ENCODE measurements around the gene IRF6.

The IRF6 gene

GRCh38 chr1:209819058-209819457 is 13.1 kb upstream of the IRF6 start:
- no peak for ATAC-seq
- TF ChIP-seq ZFP3 (CRISPR knock-in tag; IDR thresholded peaks at IDR 0.05) = no peak
- TF ChIP-seq OSR1 (CRISPR knock-in tag; IDR thresholded peaks at IDR 0.05) = no peak
- TF ChIP-seq TSHZ2 (CRISPR knock-in tag; IDR thresholded peaks at IDR 0.05) = no peak
- TF ChIP-seq ARNTL (CRISPR knock-in tag; IDR thresholded peaks at IDR 0.05; ENCODE audit: borderline replicate concordance, low read depth) = no peak
- no peak for TF ChIP-seq POU6F1 (CRISPR knock-in tag; IDR thresholded peaks at IDR 0.05; ENCODE audit: borderline replicate concordance, low read depth)
- no peak for TF ChIP-seq ZFP30 (CRISPR knock-in tag; IDR thresholded peaks at IDR 0.05)
- TF ChIP-seq RARB (CRISPR knock-in tag; IDR thresholded peaks at IDR 0.05) = no peak

GRCh38 chr1:209817691-209818090 is 11.7 kb upstream of the IRF6 start:
- no peak for TF ChIP-seq PATZ1 (CRISPR knock-in tag; IDR thresholded peaks at IDR 0.05; ENCODE audit: borderline replicate concordance)
- TF ChIP-seq ISL1 (CRISPR knock-in tag; IDR thresholded peaks at IDR 0.05) = no peak
- no peak for TF ChIP-seq POU6F1 (CRISPR knock-in tag; IDR thresholded peaks at IDR 0.05; ENCODE audit: borderline replicate concordance, low read depth)
- TF ChIP-seq ARNTL (CRISPR knock-in tag; IDR thresholded peaks at IDR 0.05; ENCODE audit: borderline replicate concordance, low read depth) = no peak
- no peak for TF ChIP-seq ZC3H10 (CRISPR knock-in tag; IDR thresholded peaks at IDR 0.05)
- TF ChIP-seq TCF4 (CRISPR knock-in tag; IDR thresholded peaks at IDR 0.05; ENCODE audit: borderline replicate concordance) = no peak
- TF ChIP-seq OSR1 (CRISPR knock-in tag; IDR thresholded peaks at IDR 0.05) = no peak
- no peak for TF ChIP-seq SNAI2 (CRISPR knock-in tag; IDR thresholded peaks at IDR 0.05)
- TF ChIP-seq GLIS3 (CRISPR knock-in tag; IDR thresholded peaks at IDR 0.05) = no peak
- TF ChIP-seq TSHZ2 (CRISPR knock-in tag; IDR thresholded peaks at IDR 0.05) = no peak
- no peak for TF ChIP-seq ZNF8 (CRISPR knock-in tag; IDR thresholded peaks at IDR 0.05)
- no peak for ATAC-seq

GRCh38 chr1:209816923-209817322 is 11.0 kb upstream of the IRF6 start:
- no peak for ATAC-seq
- no peak for TF ChIP-seq TOX (CRISPR knock-in tag; IDR thresholded peaks at IDR 0.05; ENCODE audit: borderline replicate concordance)
- TF ChIP-seq PPARA (CRISPR knock-in tag; IDR thresholded peaks at IDR 0.05; ENCODE audit: borderline replicate concordance) = no peak
- TF ChIP-seq ZFP3 (CRISPR knock-in tag; IDR thresholded peaks at IDR 0.05) = no peak
- no peak for TF ChIP-seq ZNF565 (CRISPR knock-in tag; conservative IDR thresholded peaks at IDR 0.05; ENCODE audit: low read depth)
- no peak for TF ChIP-seq CREB5 (CRISPR knock-in tag; IDR thresholded peaks at IDR 0.05; ENCODE audit: low read depth)
- TF ChIP-seq GLIS3 (CRISPR knock-in tag; IDR thresholded peaks at IDR 0.05) = no peak
- no peak for TF ChIP-seq ZNF70 (CRISPR knock-in tag; IDR thresholded peaks at IDR 0.05)
- no peak for TF ChIP-seq ZFP30 (CRISPR knock-in tag; IDR thresholded peaks at IDR 0.05)
- TF ChIP-seq ARNTL (CRISPR knock-in tag; IDR thresholded peaks at IDR 0.05; ENCODE audit: borderline replicate concordance, low read depth) = no peak
- no peak for TF ChIP-seq PATZ1 (CRISPR knock-in tag; IDR thresholded peaks at IDR 0.05; ENCODE audit: borderline replicate concordance)
- no peak for TF ChIP-seq ESRRG (CRISPR knock-in tag; IDR thresholded peaks at IDR 0.05)
- no peak for TF ChIP-seq TSHZ2 (CRISPR knock-in tag; IDR thresholded peaks at IDR 0.05)

Data from SK-N-SH treated with all-trans-retinoic acid at 6 μM for 48 hours (cell line).